ENCODE data around the gene GREM2. TPM values are rescaled to one million over a fixed set of nuclear protein-coding genes. Genes with fewer than 3 reads are reported as not detected.

GREM2 gene
- total and polyA plus RNA-seq, 2 experiments from 2014 or later = 0.18 to 0.21 TPM

GRCh38 chr1:240538776-240539430 lies 73.1 kb downstream of the GREM2 start:
- Histone ChIP-seq H3K4me3 (no peak overlapping the region), H3F3A (replicated peaks; ENCODE audit: low read depth) (no peaks in the 10 kb centered on the region), H3K27ac (ENCODE audit: low read depth) (no peak overlapping the region), H3K4me1 (ENCODE audit: insufficient read depth) (peaks cover 16% of the 10 kb centered on the region), H3K27me3 (ENCODE audit: insufficient read depth) (no peaks in the 10 kb centered on the region), H4K20me1 (replicated peaks; ENCODE audit: insufficient read depth) (no peaks in the 10 kb centered on the region), H3K4me2 (peak overlapping the region; percentile 69; the same call in 1 of the 2 replicates), H2AFZ (no peak overlapping the region), H3K36me3 (ENCODE audit: insufficient read depth) (no peaks in the 10 kb centered on the region), H3K79me2 (replicated peaks; ENCODE audit: insufficient read depth) (no peaks in the 10 kb centered on the region), H3K9me2 (ENCODE audit: insufficient read depth) (peaks cover 18% of the 10 kb centered on the region)
- DNase-seq (ENCODE audit: low spot score) (no peak), ATAC-seq (no peak)
- Mint-ChIP-seq H3K36me3 (ENCODE audit: low read depth) (no peaks in the 10 kb centered on the region), H3K27me3 (ENCODE audit: insufficient read depth, low read depth, poor library complexity) (no peaks in the 10 kb centered on the region), H3K9me3 (no peaks in the 10 kb centered on the region), H3K27ac (no peak overlapping the region), H3K4me1 (peaks cover 20% of the 10 kb centered on the region), H3K4me3 (no peak overlapping the region)
- TF ChIP-seq JUNB (IDR thresholded peaks at IDR 0.05; ENCODE audit: unreplicated experiment) (no peak), ZNF462 (CRISPR knock-in tag; IDR thresholded peaks at IDR 0.05) (no peak), CTCF (conservative IDR thresholded peaks at IDR 0.05; ENCODE audit: low read depth in 2 of 2) (no peak), ETS1 (IDR thresholded peaks at IDR 0.05) (no peak), POLR2AphosphoS5 (IDR thresholded peaks at IDR 0.05; ENCODE audit: low read depth) (no peak), CREB1 (CRISPR knock-in tag; IDR thresholded peaks at IDR 0.05; ENCODE audit: low read depth) (no peak), ZNF114 (CRISPR knock-in tag; IDR thresholded peaks at IDR 0.05) (no peak), REST (IDR thresholded peaks at IDR 0.05; ENCODE audit: unreplicated experiment) (no peak), EZH2 (IDR thresholded peaks at IDR 0.05; ENCODE audit: low read depth, unreplicated experiment) (no peak), STAT1 (IDR thresholded peaks at IDR 0.05; ENCODE audit: unreplicated experiment) (no peak), EZH2phosphoT487 (IDR thresholded peaks at IDR 0.05; ENCODE audit: unreplicated experiment) (no peak), ZNF331 (CRISPR knock-in tag; IDR thresholded peaks at IDR 0.05; ENCODE audit: low read depth) (no peak), NANOG (IDR thresholded peaks at IDR 0.05; ENCODE audit: borderline replicate concordance) (no peak)
